B cell (primary cell): Measurements from ENCODE around the gene ADGRB2. TPM values are rescaled to one million over a fixed set of nuclear protein-coding genes. Genes with fewer than 3 reads are reported as not detected.

Source experiments
- ATAC-seq: fragments of 200-7000 bp; cut with Tn5 transposase; one replicate; pipeline ENCODE4 v1.10.0; 2021; ENCODE audit warnings: low read depth, mild to moderate bottlenecking, moderate number of reproducible peaks, moderate library complexity
- CTCF ChIA-PET: fragments of 350-600 bp; sonication (Branson Sonifier 250); formaldehyde crosslinking; loops from one replicate; lab custom pipeline; 2021; ENCODE audit warnings: antibody characterized with exemption, inconsistent platforms; lab: Charles Lee
- POLR2A ChIA-PET: fragments of 350-600 bp; sonication (Branson Sonifier 250); formaldehyde crosslinking; loops from one replicate; lab custom pipeline; 2021; ENCODE audit warnings: antibody characterized with exemption; lab: Charles Lee
- DNase-seq: peaks from one replicate; pipeline ENCODE4 v3.0.0; 2013
- H2AFZ ChIP-seq: 2 replicates; pipeline ENCODE4 v1.6.1; 2012; ENCODE audit warnings: mild to moderate bottlenecking, low read depth, low read length; ENCODE audit not compliant: insufficient read depth, poor library complexity, severe bottlenecking
- H3K27ac ChIP-seq, 2 donors: 1 replicate in 1 of 2; 2 replicates in 1 of 2; pipeline ENCODE4 v1.5.1; 2012 to 2013; ENCODE audit warnings: low read length in 2 of 2, mild to moderate bottlenecking in 2 of 2, moderate library complexity in 1 of 2
- H3K27me3 ChIP-seq, 4 experiments: fragments of 200-600 bp in 1 of 4; sonication (generic) in 1 of 4; replicated peaks in 1 of 4; 1 replicate in 2 of 4; 2 replicates in 2 of 4; pipeline versions ENCODE4 v1.6.1 to v1.7.0; 2013 to 2016; ENCODE audit warnings: low read length in 3 of 4, mild to moderate bottlenecking in 2 of 4, mixed read lengths in 1 of 4, moderate library complexity in 1 of 4; ENCODE audit not compliant: insufficient read depth in 4 of 4, control insufficient read depth in 3 of 4; ENCODE audit errors: control extremely low read depth in 1 of 4
- H3K36me3 ChIP-seq, 2 experiments: replicated peaks in 1 of 2; 1 replicate in 1 of 2; 2 replicates in 1 of 2; pipeline versions ENCODE4 v1.6.1 to v1.7.1; 2013; ENCODE audit warnings: low read length in 1 of 2; ENCODE audit not compliant: insufficient read depth in 2 of 2, control insufficient read depth in 1 of 2; ENCODE audit errors: control extremely low read depth in 1 of 2, extremely low read depth in 1 of 2
- H3K4me1 ChIP-seq, 2 donors: fragments of 200-600 bp in 1 of 2; sonication (generic) in 1 of 2; 1 replicate in 1 of 2; 2 replicates in 1 of 2; pipeline versions ENCODE4 v1.5.1 to v1.6.1; 2013 to 2017; ENCODE audit warnings: low read length in 2 of 2; ENCODE audit not compliant: control insufficient read depth in 2 of 2, insufficient read depth in 2 of 2
- H3K4me2 ChIP-seq: replicated peaks from 2 replicates; pipeline ENCODE3; 2012; ENCODE audit warnings: mild to moderate bottlenecking, low read depth, low read length; ENCODE audit not compliant: poor library complexity, severe bottlenecking
- H3K4me3 ChIP-seq, 5 experiments: fragments of 200-600 bp in 1 of 5; sonication (generic) in 1 of 5; 1 replicate in 3 of 5; 2 replicates in 2 of 5; pipeline versions ENCODE4 v1.5.1 to v1.7.0; 2011 to 2016; ENCODE audit warnings: low read length in 4 of 5, mild to moderate bottlenecking in 4 of 5, low read depth in 2 of 5, control low read depth in 1 of 5, moderate library complexity in 1 of 5; ENCODE audit not compliant: insufficient read depth in 1 of 5; ENCODE audit errors: control extremely low read depth in 1 of 5, extremely low read depth in 1 of 5
- H3K79me2 ChIP-seq: fragments of 200-600 bp; sonication (generic); one replicate; pipeline ENCODE4 v1.6.0; 2016; ENCODE audit warnings: low read length; ENCODE audit not compliant: control insufficient read depth, insufficient read depth
- H3K9ac ChIP-seq: fragments of 200-600 bp; sonication (generic); 2 replicates; pipeline ENCODE4 v1.6.1; 2017; ENCODE audit warnings: mild to moderate bottlenecking, low read length, moderate library complexity
- H3K9me3 ChIP-seq, 3 donors: one replicate each; pipeline versions ENCODE4 v1.6.1 to v1.7.1; 2013; ENCODE audit warnings: low read length in 2 of 3; ENCODE audit not compliant: control insufficient read depth in 2 of 3, insufficient read depth in 1 of 3; ENCODE audit errors: control extremely low read depth in 1 of 3
- H4K20me1 ChIP-seq: 2 replicates; pipeline ENCODE4 v1.6.0; 2012; ENCODE audit warnings: mild to moderate bottlenecking, low read length; ENCODE audit not compliant: insufficient read depth, control insufficient read depth, poor library complexity, severe bottlenecking
- H3K27ac Mint-ChIP-seq: one replicate; pipeline ENCODE4 v1.8.0; 2021; ENCODE audit warnings: mixed read lengths
- H3K27me3 Mint-ChIP-seq: one replicate; pipeline ENCODE4 v1.8.0; 2021; ENCODE audit warnings: mixed read lengths
- H3K4me1 Mint-ChIP-seq: one replicate; pipeline ENCODE4 v1.8.0; 2021; ENCODE audit warnings: mixed read lengths
- H3K4me3 Mint-ChIP-seq: one replicate; pipeline ENCODE4 v1.8.0; 2021; ENCODE audit warnings: mixed read lengths
- H3K9me3 Mint-ChIP-seq: one replicate; pipeline ENCODE4 v1.8.0; 2022; ENCODE audit warnings: mixed read lengths; ENCODE audit not compliant: insufficient read depth
- EZH2 ChIP-seq: IDR thresholded peaks from 2 replicates; pipeline ENCODE4 v1.6.1; 2012; ENCODE audit warnings: borderline replicate concordance, low read depth, mild to moderate bottlenecking, moderate library complexity, low read length; ENCODE audit not compliant: insufficient read depth, poor library complexity, severe bottlenecking
- WGBS: methylation state at CpG from one replicate; pipeline ENCODE4 v1.1.5; 2013; ENCODE audit warnings: missing lambda C conversion rate; ENCODE audit not compliant: insufficient coverage; 5-methylcytosine and 5-hydroxymethylcytosine counted together
- intact Hi-C: fragments of 100-400 bp; cut with micrococcal nuclease; formaldehyde crosslinking; loops from one replicate; pipeline ENCODE4 v1.10.0; 2022
- polyA plus RNA-seq: library from polyadenylated mRNA; depleted of rRNA; stranded (reverse); fragments of >200 nt; gene quantifications from 2 replicates; pipeline ENCODE4 v1.2.3, GENCODE V29; 2012
- total RNA-seq, 2 donors: library from RNA; stranded (reverse); fragments of 120-200 nt in 1 of 2; gene quantifications; 1 replicate in 1 of 2; 2 replicates in 1 of 2; pipeline versions ENCODE4 v1.2.3 to v1.2.4, GENCODE V29; 2013 to 2022
- TF ChIP-seq, protein P1 (sequence below): fragments of 200-600 bp; IDR thresholded peaks from one replicate; pipeline ENCODE4 v1.8.0; 2022; ENCODE audit warnings: antibody characterized with exemption, mild to moderate bottlenecking

The ADGRB2 gene
- total and polyA plus RNA-seq, 2 donors (not counting 1 experiment from before 2014, with no cell fraction given): 1.9 to 2.7 TPM

DNA sequence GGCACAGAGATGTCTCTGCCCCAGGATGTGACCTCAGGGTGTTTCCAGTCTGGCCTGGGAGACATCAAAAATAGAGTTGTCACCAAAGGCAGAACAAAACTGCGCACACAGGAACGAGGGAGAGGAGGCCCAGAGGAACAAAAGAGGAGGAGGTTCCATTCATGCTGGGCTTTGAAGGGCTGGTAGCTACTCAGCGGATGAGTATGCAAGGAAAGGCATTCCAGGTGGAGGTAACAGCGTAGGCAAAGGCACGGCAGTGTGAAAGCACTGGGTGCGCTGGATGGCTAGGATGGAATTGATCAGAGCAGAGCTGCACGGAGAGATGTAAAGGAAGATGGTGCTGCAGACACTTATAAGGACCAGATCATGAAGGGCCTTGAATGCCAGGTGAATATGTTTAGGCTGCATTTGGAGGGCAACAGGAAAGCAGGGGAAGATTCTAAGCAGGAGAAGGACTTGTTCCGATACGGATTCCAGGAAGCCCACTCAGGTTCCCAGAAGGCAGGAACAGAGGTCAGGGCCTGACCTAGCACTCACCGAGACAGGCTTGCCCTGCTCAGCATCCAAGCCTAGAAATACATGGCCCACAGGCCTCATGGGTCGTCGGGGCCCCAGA lies 66.7 kb downstream of the ADGRB2 start:
- H3K4me3 ChIP-seq: no peak overlapping the region
- CTCF ChIA-PET: interaction anchor here (0.6 kb wide), 1 partner anchor 579 kb away, joined by 3 read pairs; no protein-coding TSS in a partner anchor
- H3K4me3 Mint-ChIP-seq: no peak overlapping the region

DNA sequence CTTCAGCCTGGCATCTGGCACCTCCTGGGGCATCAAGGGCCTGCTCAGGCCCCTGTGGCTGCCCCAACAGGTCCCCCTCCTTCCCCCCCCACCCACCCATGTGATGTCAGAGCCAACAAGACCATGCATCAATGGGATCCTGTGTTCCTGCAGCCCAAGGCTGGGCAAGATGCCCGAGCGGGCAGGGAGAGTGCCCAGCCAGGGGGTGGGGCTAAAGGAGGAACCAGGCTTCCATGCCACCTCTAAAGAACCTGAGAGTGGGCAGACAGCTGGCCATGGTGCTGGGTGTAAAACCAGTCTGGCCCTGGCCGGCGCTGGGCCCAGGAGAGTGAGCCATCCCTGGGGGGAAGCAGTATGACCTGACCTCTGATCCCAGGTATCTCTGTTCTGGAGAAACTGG lies 67.9 kb downstream of the ADGRB2 start:
- Histone ChIP-seq H3K9ac (no peak overlapping the region), H3K4me1 (peaks cover 6 to 10% of the 10 kb centered on the region in 2 donors), H3K4me3 (no peak overlapping the region), H3K79me2 (no peaks in the 10 kb centered on the region), H3K27ac (no peak overlapping the region), H4K20me1 (no peaks in the 10 kb centered on the region), H2AFZ (no peak overlapping the region), H3K9me3 (no peaks in the 10 kb centered on the region), H3K4me2 (no peak overlapping the region), H3K36me3 (no peaks in the 10 kb centered on the region), H3K27me3 (peaks cover 0 to 2% (median 0%) of the 10 kb centered on the region in 4 experiments)
- 92% methylated on average over 4 of the region's 4 CpGs for WGBS
- intact Hi-C loops: no loop called here
- ATAC-seq: no peak
- CTCF ChIA-PET: no interaction called here
- peaks cover 9% of the 10 kb centered on the region for H3K4me1 Mint-ChIP-seq
- DNase-seq: no peak
- TF ChIP-seq, protein P1, sequence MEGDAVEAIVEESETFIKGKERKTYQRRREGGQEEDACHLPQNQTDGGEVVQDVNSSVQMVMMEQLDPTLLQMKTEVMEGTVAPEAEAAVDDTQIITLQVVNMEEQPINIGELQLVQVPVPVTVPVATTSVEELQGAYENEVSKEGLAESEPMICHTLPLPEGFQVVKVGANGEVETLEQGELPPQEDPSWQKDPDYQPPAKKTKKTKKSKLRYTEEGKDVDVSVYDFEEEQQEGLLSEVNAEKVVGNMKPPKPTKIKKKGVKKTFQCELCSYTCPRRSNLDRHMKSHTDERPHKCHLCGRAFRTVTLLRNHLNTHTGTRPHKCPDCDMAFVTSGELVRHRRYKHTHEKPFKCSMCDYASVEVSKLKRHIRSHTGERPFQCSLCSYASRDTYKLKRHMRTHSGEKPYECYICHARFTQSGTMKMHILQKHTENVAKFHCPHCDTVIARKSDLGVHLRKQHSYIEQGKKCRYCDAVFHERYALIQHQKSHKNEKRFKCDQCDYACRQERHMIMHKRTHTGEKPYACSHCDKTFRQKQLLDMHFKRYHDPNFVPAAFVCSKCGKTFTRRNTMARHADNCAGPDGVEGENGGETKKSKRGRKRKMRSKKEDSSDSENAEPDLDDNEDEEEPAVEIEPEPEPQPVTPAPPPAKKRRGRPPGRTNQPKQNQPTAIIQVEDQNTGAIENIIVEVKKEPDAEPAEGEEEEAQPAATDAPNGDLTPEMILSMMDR: no peak
- no peak for TF ChIP-seq EZH2
- POLR2A ChIA-PET: no interaction called here
- H3K4me3 Mint-ChIP-seq: no peak overlapping the region
- H3K27me3 Mint-ChIP-seq: no peaks in the 10 kb centered on the region
- H3K27ac Mint-ChIP-seq: no peak overlapping the region
- no peaks in the 10 kb centered on the region for H3K9me3 Mint-ChIP-seq

More for the DNA sequence above, 66.7 kb downstream of the ADGRB2 start:
- POLR2A ChIA-PET: no interaction called here
- 93% methylated on average over 12 of the region's 12 CpGs for WGBS
- peaks cover 9% of the 10 kb centered on the region for H3K4me1 Mint-ChIP-seq
- no peaks in the 10 kb centered on the region for H3K27me3 Mint-ChIP-seq
- ATAC-seq (no peak), DNase-seq (no peak)
- Histone ChIP-seq H2AFZ (no peak overlapping the region), H3K9me3 (no peaks in the 10 kb centered on the region), H3K4me1 (peaks cover 6 to 10% of the 10 kb centered on the region in 2 donors), H3K27ac (no peak overlapping the region), H4K20me1 (no peaks in the 10 kb centered on the region), H3K27me3 (peaks cover 0 to 4% (median 0%) of the 10 kb centered on the region in 4 experiments), H3K79me2 (no peaks in the 10 kb centered on the region), H3K36me3 (no peaks in the 10 kb centered on the region), H3K4me2 (no peak overlapping the region), H3K9ac (no peak overlapping the region)
- TF ChIP-seq, protein P1: no peak
- no peak for TF ChIP-seq EZH2
- intact Hi-C loops: no loop called here
- H3K27ac Mint-ChIP-seq: no peak overlapping the region
- no peaks in the 10 kb centered on the region for H3K9me3 Mint-ChIP-seq
